Measurements from ENCODE around the gene CCL16. TPM values are rescaled to one million over a fixed set of nuclear protein-coding genes. Genes with fewer than 3 reads are reported as not detected.

Gene CCL16
- total and polyA plus RNA-seq, 12 donors = 0.03 to 0.88 TPM; not detected in 10

DNA sequence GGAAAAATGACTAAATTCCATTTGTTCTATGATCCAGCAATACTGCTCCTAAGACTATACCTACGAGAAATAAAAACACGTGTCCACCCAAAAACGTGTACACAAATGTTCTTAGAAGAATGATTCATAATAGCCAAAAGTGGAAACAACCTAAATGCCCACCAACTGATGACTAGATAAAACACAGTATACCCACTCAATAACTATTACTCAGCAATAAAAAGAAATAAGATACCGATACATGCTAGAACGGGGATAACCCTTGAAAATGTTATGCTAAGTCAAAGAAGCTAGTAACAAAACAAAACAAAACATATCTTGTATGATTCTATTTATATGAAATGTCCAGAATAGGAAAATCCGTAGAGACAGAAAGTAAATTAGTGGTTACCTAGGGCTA is 17.6 kb downstream of the CCL16 start:
- TF ChIP-seq, protein P1, sequence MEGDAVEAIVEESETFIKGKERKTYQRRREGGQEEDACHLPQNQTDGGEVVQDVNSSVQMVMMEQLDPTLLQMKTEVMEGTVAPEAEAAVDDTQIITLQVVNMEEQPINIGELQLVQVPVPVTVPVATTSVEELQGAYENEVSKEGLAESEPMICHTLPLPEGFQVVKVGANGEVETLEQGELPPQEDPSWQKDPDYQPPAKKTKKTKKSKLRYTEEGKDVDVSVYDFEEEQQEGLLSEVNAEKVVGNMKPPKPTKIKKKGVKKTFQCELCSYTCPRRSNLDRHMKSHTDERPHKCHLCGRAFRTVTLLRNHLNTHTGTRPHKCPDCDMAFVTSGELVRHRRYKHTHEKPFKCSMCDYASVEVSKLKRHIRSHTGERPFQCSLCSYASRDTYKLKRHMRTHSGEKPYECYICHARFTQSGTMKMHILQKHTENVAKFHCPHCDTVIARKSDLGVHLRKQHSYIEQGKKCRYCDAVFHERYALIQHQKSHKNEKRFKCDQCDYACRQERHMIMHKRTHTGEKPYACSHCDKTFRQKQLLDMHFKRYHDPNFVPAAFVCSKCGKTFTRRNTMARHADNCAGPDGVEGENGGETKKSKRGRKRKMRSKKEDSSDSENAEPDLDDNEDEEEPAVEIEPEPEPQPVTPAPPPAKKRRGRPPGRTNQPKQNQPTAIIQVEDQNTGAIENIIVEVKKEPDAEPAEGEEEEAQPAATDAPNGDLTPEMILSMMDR (IDR thresholded peaks at IDR 0.05) = no peak
- H3K9me3 ChIP-seq = no peaks in the 10 kb centered on the region
- 83 to 85% methylated on average over 6 of the region's 6 CpGs for WGBS, 2 donors
- no peak overlapping the region for H3K27ac ChIP-seq
- H3K4me3 ChIP-seq = no peak overlapping the region
- ATAC-seq = no peak
- H3K27me3 ChIP-seq = peaks cover 0 to 40% (median 18%) of the 10 kb centered on the region in 7 donors
- DNase-seq = no peak
- intact Hi-C loops (cut with DNase I) = loop anchor here in 2 of 10 donors (10.0 kb wide), 2 partner anchors 111 to 181 kb away; no protein-coding TSS in a partner anchor
- no peaks in the 10 kb centered on the region for H3K4me1 ChIP-seq
- no peaks in the 10 kb centered on the region for H3K36me3 ChIP-seq

DNA sequence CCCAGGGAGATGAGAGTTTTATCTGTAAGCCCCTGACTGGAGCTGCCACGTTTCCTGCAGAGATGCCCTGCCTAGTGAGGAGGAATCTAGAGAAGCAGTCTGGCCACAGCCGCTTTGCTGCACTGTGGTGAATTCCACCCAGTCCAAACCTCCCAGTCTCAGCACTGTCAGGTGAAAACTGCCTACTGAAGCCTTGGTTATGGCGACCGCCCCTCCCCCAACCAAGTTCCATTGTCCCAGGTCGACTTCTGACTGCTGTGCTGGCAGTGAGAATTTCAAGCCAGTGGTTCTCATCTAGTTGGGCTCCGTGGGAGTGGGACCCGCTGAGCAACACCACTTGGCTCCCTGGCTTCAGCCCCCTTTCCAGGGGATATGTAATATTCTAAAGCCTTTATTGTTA is 27.6 kb downstream of the CCL16 start:
- DNase-seq = no peak
- Histone ChIP-seq H3K27me3 (peaks cover 0 to 34% (median 16%) of the 10 kb centered on the region in 7 donors), H3K4me1 (no peaks in the 10 kb centered on the region), H3K9me3 (no peaks in the 10 kb centered on the region), H3K36me3 (no peaks in the 10 kb centered on the region), H3K4me3 (no peak overlapping the region), H3K27ac (no peak overlapping the region)
- 45 to 49% methylated on average over 7 of the region's 7 CpGs for WGBS, 2 donors
- TF ChIP-seq, protein P1 (IDR thresholded peaks at IDR 0.05) = no peak
- intact Hi-C loops (cut with DNase I) = no loop called here
- no peak for ATAC-seq

DNA sequence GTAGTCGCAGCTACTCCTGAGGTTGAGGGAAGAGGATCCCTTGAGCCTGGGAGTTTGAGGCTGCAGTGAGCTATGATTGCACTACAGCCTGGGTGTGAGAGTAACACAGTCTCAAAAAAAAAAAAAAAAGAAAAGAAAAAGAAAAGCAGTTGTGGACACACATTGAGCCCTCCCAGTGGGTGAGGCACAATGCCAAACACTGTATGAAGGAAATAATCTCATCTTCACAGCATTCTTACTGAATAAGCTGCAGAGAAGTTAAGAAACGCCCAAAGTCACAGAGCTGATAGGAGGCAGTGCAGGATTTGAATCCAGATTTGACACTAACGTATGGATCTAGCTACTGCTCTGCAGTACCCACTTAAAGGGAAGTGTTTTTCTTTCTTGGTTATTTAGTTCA is 31.9 kb downstream of the CCL16 start:
- no peak for ATAC-seq
- intact Hi-C loops (cut with DNase I) = loop anchor here in 1 of 10 donors (10.0 kb wide), 1 partner anchor 95 kb away; no protein-coding TSS in a partner anchor
- WGBS, 2 donors = 60 to 67% methylated on average over 3 of the region's 3 CpGs

DNA sequence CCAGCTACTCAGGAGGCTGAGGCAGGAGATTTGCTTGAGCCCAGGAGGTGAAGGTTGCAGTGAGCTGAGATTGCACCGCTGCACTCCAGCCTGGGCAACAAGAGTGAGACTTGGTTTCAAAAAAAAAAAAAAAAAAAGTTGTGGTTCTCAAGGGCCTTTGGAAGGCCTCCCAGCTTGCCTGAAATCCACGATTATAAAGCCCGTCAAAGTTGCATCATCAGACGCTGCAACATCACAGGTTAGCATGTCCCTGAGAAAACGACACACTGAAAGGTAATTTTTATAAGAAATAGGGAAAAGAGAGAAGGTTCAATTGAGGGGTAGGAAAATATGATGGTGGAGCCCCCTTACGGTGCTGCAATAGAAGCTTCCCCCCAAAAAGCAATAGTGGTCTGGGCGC is 33.2 kb downstream of the CCL16 start:
- WGBS, 2 donors = 91 to 93% methylated on average over 7 of the region's 7 CpGs

More for the DNA sequence above, 31.9 kb downstream of the CCL16 start:
- DNase-seq = no peak
- no peak overlapping the region for H3K4me3 ChIP-seq
- no peak overlapping the region for H3K27ac ChIP-seq
- TF ChIP-seq, protein P1 (IDR thresholded peaks at IDR 0.05) = no peak
- peaks cover 0 to 20% (median 6%) of the 10 kb centered on the region in 7 donors for H3K27me3 ChIP-seq
- peaks cover 0 to 4% (median 0%) of the 10 kb centered on the region in 9 donors for H3K4me1 ChIP-seq
- H3K36me3 ChIP-seq = no peaks in the 10 kb centered on the region
- no peaks in the 10 kb centered on the region for H3K9me3 ChIP-seq

More for the DNA sequence above, 33.2 kb downstream of the CCL16 start:
- no peaks in the 10 kb centered on the region for H3K9me3 ChIP-seq
- TF ChIP-seq, protein P1 (IDR thresholded peaks at IDR 0.05) = no peak
- DNase-seq (no peak), ATAC-seq (no peak)
- H3K27ac ChIP-seq = no peak overlapping the region
- H3K36me3 ChIP-seq = no peaks in the 10 kb centered on the region
- H3K27me3 ChIP-seq = peaks cover 0 to 19% (median 6%) of the 10 kb centered on the region in 7 donors
- intact Hi-C loops (cut with DNase I) = loop anchor here in 1 of 10 donors (10.0 kb wide), 1 partner anchor 93 kb away; no protein-coding TSS in a partner anchor
- H3K4me1 ChIP-seq = peaks cover 0 to 4% (median 0%) of the 10 kb centered on the region in 9 donors
- H3K4me3 ChIP-seq = no peak overlapping the region
